Measurements from ENCODE around the gene CEP85L. TPM values are rescaled to one million over a fixed set of nuclear protein-coding genes. Genes with fewer than 3 reads are reported as not detected.

CEP85L gene
- total and polyA plus RNA-seq, 5 donors from 2014 or later: 19.3 to 96.4 (median 27.7) TPM

DNA sequence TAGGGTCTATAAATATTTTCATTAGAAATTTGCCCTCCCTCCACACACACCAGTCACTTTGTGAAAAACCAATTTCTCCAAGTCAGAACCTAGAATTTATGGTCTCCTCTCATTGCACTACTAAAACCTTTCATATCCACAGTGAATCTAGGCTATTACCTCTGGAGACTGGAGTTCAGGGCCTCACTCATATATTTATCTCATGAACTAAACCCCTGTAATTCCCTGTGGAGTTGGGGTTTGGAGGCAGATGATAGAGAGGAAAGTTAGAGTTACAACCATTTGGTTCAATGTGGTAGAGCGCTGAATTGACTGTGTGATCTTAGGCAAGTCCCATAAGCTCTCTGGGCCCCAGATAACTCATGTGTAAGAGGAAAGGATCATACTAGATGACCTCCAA is 18.2 kb upstream of the CEP85L start:
- Histone ChIP-seq H3K27ac (ENCODE audit: insufficient read depth, low read length, poor library complexity, severe bottlenecking) (no peak overlapping the region), H3K9me3 (ENCODE audit: control insufficient read depth in 2 of 2, low read length in 2 of 2) (no peaks in the 10 kb centered on the region), H3K36me3 (ENCODE audit: control insufficient read depth, insufficient read depth, low read length) (peaks cover 8% of the 10 kb centered on the region), H3K27me3 (ENCODE audit: control insufficient read depth, insufficient read depth, low read length) (no peaks in the 10 kb centered on the region), H3K4me1 (ENCODE audit: control insufficient read depth, insufficient read depth, low read length, poor library complexity, severe bottlenecking) (peaks cover 28% of the 10 kb centered on the region), H3K4me3 (ENCODE audit: low read depth, low read length) (no peak overlapping the region)
- Mint-ChIP-seq H3K4me1 (peaks cover 34 to 92% (median 64%) of the 10 kb centered on the region in 4 donors), H3K36me3 (peaks cover 17% of the 10 kb centered on the region), H3K4me3 (no peak overlapping the region), H3K27ac (peak overlapping the region in 2 of 3 donors; percentile 52 to 89), H3K9me3 (no peaks in the 10 kb centered on the region), H3K27me3 (no peaks in the 10 kb centered on the region)
- DNase-seq: no peak
- no peak for ATAC-seq (ENCODE audit: low read depth in 2 of 2)

DNA sequence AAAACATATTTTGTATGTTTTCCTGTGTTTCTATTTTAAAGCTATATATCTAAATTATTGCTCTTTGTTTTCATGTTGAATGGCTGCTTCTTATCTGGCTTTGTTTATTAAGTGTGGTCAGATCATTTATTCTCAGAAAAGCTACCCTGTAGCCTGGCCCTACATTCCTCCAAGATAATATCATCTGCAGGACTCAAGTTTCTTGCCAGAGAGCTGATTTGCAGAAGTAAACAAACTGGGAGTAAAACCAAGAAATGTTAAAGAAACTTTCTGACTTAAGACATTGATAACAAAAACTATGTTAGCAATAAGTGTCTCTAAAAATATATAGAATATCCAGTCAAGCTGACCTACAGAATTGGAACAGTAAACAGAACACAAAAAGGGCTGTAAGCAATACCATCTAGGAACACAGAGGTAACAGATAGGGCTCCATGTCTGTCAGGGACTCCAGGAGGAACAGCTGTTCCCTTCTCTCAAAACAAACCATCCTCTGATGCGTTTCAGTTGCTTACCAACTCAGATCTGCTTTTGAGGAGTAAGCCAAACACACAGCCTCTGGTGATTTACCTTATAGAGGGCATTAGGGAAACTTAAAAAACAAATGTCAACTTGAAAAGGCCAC is 17.5 kb upstream of the CEP85L start:
- H3K36me3 Mint-ChIP-seq: peaks cover 20% of the 10 kb centered on the region
- Histone ChIP-seq H3K9me3 (ENCODE audit: control insufficient read depth in 2 of 2, low read length in 2 of 2) (no peaks in the 10 kb centered on the region), H3K4me1 (ENCODE audit: control insufficient read depth, insufficient read depth, low read length, poor library complexity, severe bottlenecking) (peaks cover 35% of the 10 kb centered on the region), H3K36me3 (ENCODE audit: control insufficient read depth, insufficient read depth, low read length) (peaks cover 8% of the 10 kb centered on the region), H3K4me3 (ENCODE audit: low read depth, low read length) (peak overlapping the region; percentile 2), H3K27me3 (ENCODE audit: control insufficient read depth, insufficient read depth, low read length) (no peaks in the 10 kb centered on the region), H3K27ac (ENCODE audit: insufficient read depth, low read length, poor library complexity, severe bottlenecking) (no peak overlapping the region)
- peak overlapping the region; percentile 74 to 89 (median 81) for H3K27ac Mint-ChIP-seq
- peaks cover 41 to 93% (median 69%) of the 10 kb centered on the region in 4 donors for H3K4me1 Mint-ChIP-seq
- no peaks in the 10 kb centered on the region for H3K27me3 Mint-ChIP-seq
- H3K4me3 Mint-ChIP-seq: no peak overlapping the region
- H3K9me3 Mint-ChIP-seq: no peaks in the 10 kb centered on the region
- ATAC-seq (ENCODE audit: low read depth in 2 of 2) (no peak), DNase-seq (no peak)

DNA sequence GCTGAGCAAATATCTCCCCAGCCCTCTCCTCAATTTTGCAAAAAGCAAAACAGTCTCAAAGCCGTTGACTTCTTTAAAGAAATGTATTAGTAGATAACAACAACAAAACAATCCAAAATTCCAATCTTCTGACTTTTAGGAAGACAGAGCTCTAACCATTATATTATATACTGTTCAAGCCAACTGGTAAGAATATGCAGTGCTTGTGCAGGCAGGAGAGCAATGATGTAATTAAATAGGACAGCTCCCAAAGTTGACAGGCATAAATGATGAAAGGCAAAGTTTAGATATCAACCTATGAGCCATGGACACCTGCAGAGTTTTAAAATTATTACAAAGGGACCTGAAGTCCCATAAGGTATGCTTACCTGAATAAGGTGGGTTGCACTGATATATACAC is 16.6 kb upstream of the CEP85L start:
- no peaks in the 10 kb centered on the region for H3K27me3 ChIP-seq (ENCODE audit: control insufficient read depth, insufficient read depth, low read length)
- H3K4me3 Mint-ChIP-seq: no peak overlapping the region
- H3K4me1 ChIP-seq (ENCODE audit: control insufficient read depth, insufficient read depth, low read length, poor library complexity, severe bottlenecking): peaks cover 36% of the 10 kb centered on the region
- DNase-seq: no peak
- no peak overlapping the region for H3K4me3 ChIP-seq (ENCODE audit: low read depth, low read length)
- no peak for ATAC-seq (ENCODE audit: low read depth in 2 of 2)
- peaks cover 7% of the 10 kb centered on the region for H3K36me3 ChIP-seq (ENCODE audit: control insufficient read depth, insufficient read depth, low read length)
- H3K36me3 Mint-ChIP-seq: peaks cover 14% of the 10 kb centered on the region
- H3K27ac ChIP-seq (ENCODE audit: insufficient read depth, low read length, poor library complexity, severe bottlenecking): no peak overlapping the region
- H3K4me1 Mint-ChIP-seq: peaks cover 46 to 92% (median 64%) of the 10 kb centered on the region in 4 donors
- no peaks in the 10 kb centered on the region for H3K9me3 ChIP-seq (ENCODE audit: control insufficient read depth in 2 of 2, low read length in 2 of 2)
- peak overlapping the region; percentile 32 to 89 (median 46) for H3K27ac Mint-ChIP-seq
- H3K27me3 Mint-ChIP-seq: no peaks in the 10 kb centered on the region
- no peaks in the 10 kb centered on the region for H3K9me3 Mint-ChIP-seq

DNA sequence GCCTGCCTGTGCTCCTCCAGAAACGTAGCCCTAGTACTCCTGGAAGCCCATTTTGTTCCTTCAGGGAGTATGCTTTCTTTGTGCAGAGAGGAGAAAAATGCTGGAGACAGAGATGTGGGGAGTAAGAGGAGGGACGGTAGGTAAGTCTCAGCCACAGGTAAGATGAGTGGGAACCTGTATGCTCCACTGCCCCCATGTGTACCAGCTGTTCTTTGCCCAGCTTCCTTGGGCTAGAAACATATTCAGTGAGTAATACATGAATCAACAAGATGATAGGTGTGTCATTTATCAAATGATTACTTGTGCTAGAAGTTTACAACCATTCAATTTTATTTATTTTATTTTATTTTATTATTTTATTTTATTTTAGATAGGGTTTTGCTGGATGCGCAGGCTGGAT is 13.6 kb upstream of the CEP85L start:
- DNase-seq: no peak
- H3K4me3 ChIP-seq (ENCODE audit: low read depth, low read length): peak overlapping the region; percentile 80
- peak; percentile 72 to 79 for ATAC-seq (ENCODE audit: low read depth in 2 of 2)
- H3K36me3 ChIP-seq (ENCODE audit: control insufficient read depth, insufficient read depth, low read length): peaks cover 15% of the 10 kb centered on the region
- no peaks in the 10 kb centered on the region for H3K9me3 ChIP-seq (ENCODE audit: control insufficient read depth in 2 of 2, low read length in 2 of 2)
- Mint-ChIP-seq H3K4me1 (peaks cover 49 to 77% (median 61%) of the 10 kb centered on the region in 4 donors), H3K27ac (peak overlapping the region; percentile 86 to 96 (median 88)), H3K9me3 (no peaks in the 10 kb centered on the region), H3K27me3 (no peaks in the 10 kb centered on the region), H3K4me3 (peak overlapping the region; percentile 60 to 89 (median 88)), H3K36me3 (peaks cover 16% of the 10 kb centered on the region)
- peak overlapping the region; percentile 56 for H3K27ac ChIP-seq (ENCODE audit: insufficient read depth, low read length, poor library complexity, severe bottlenecking)
- peaks cover 38% of the 10 kb centered on the region for H3K4me1 ChIP-seq (ENCODE audit: control insufficient read depth, insufficient read depth, low read length, poor library complexity, severe bottlenecking)
- H3K27me3 ChIP-seq (ENCODE audit: control insufficient read depth, insufficient read depth, low read length): no peaks in the 10 kb centered on the region

DNA sequence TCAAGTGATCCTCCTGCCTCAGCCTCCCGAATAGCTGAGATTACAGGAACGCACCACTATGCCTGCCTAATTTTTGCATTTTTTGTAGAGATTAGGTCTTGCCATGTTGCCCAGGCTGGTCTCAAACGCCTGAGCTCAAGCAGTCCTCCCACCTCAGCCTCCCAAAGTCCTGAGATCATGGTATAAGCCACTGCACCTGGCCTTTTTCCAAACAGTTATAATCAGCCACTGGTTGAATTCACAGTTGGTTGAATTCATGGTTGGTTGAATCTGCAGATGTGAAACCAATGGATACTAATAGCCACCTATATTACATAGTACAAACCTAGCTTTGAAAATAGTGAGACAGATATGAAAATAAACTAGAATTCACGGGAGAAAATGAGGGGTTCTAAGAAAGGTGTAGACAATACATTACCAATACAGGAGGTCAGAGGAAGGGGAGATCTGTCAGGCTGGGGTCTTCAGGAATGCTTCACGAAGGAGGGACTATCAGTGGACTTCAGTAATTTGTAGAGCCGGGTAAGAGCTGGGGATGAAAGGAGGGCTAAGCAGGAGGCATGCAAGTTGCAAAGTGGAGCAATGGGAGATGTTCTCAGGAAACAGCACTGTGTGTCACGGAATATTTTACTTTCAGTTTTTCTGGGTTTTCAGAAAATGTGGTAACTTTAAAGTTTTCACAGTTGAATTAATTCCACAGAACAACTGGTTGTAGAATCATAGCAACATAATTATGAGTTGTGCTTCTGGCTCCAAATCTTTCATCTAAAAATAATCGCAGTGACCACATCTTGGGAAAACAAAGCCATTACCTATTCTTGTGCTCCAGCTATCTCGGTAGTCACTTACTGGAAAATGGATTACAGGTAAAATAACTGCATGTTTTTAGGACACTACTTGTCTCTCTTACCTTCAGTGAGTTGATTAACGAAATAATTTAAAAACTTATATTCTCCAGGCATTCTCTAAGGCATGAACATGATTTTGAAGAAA is 12.9 kb upstream of the CEP85L start:
- H3K4me1 Mint-ChIP-seq: peaks cover 48 to 77% (median 58%) of the 10 kb centered on the region in 4 donors
- Histone ChIP-seq H3K27ac (ENCODE audit: insufficient read depth, low read length, poor library complexity, severe bottlenecking) (peak overlapping the region; percentile 56), H3K4me3 (ENCODE audit: low read depth, low read length) (peak overlapping the region; percentile 80), H3K4me1 (ENCODE audit: control insufficient read depth, insufficient read depth, low read length, poor library complexity, severe bottlenecking) (peaks cover 38% of the 10 kb centered on the region), H3K36me3 (ENCODE audit: control insufficient read depth, insufficient read depth, low read length) (peaks cover 17% of the 10 kb centered on the region), H3K27me3 (ENCODE audit: control insufficient read depth, insufficient read depth, low read length) (no peaks in the 10 kb centered on the region), H3K9me3 (ENCODE audit: control insufficient read depth in 2 of 2, low read length in 2 of 2) (no peaks in the 10 kb centered on the region)
- H3K27ac Mint-ChIP-seq: peak overlapping the region; percentile 86 to 96 (median 88)
- H3K4me3 Mint-ChIP-seq: peak overlapping the region; percentile 60 to 89 (median 88)
- ATAC-seq (ENCODE audit: low read depth in 2 of 2) (no peak), DNase-seq (peak in 1 of 3 donors; percentile 28)
- no peaks in the 10 kb centered on the region for H3K9me3 Mint-ChIP-seq
- H3K27me3 Mint-ChIP-seq: no peaks in the 10 kb centered on the region
- peaks cover 17% of the 10 kb centered on the region for H3K36me3 Mint-ChIP-seq

DNA sequence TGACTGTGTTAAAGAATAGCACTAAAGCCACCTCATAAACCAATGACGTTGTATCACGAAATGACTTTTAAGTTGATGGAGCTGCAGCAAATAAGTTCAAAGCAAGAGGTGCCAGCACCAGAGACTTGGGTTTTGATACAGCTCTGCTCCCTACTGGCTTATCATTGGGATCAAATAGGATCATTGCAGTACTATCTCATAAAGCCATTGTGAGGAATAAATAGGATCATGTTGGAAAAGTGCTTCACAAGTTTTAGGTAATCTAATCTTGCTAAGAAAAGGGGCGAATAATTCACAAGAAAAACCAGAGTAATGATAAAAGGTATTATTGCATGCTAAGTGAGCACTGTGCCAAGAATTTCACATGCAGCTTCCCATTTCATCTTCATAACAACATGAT is 10.4 kb upstream of the CEP85L start:
- Histone ChIP-seq H3K36me3 (ENCODE audit: control insufficient read depth, insufficient read depth, low read length) (peaks cover 13% of the 10 kb centered on the region), H3K4me1 (ENCODE audit: control insufficient read depth, insufficient read depth, low read length, poor library complexity, severe bottlenecking) (peaks cover 42% of the 10 kb centered on the region), H3K9me3 (ENCODE audit: control insufficient read depth in 2 of 2, low read length in 2 of 2) (no peaks in the 10 kb centered on the region), H3K27ac (ENCODE audit: insufficient read depth, low read length, poor library complexity, severe bottlenecking) (no peak overlapping the region), H3K27me3 (ENCODE audit: control insufficient read depth, insufficient read depth, low read length) (no peaks in the 10 kb centered on the region), H3K4me3 (ENCODE audit: low read depth, low read length) (no peak overlapping the region)
- DNase-seq (no peak), ATAC-seq (ENCODE audit: low read depth in 2 of 2) (no peak)
- H3K4me3 Mint-ChIP-seq: peak overlapping the region in 1 of 4 donors; percentile 14
- H3K9me3 Mint-ChIP-seq: no peaks in the 10 kb centered on the region
- H3K27ac Mint-ChIP-seq: peak overlapping the region in 1 of 3 donors; percentile 2
- peaks cover 35 to 65% (median 41%) of the 10 kb centered on the region in 4 donors for H3K4me1 Mint-ChIP-seq
- H3K27me3 Mint-ChIP-seq: no peaks in the 10 kb centered on the region
- H3K36me3 Mint-ChIP-seq: peaks cover 17% of the 10 kb centered on the region

DNA sequence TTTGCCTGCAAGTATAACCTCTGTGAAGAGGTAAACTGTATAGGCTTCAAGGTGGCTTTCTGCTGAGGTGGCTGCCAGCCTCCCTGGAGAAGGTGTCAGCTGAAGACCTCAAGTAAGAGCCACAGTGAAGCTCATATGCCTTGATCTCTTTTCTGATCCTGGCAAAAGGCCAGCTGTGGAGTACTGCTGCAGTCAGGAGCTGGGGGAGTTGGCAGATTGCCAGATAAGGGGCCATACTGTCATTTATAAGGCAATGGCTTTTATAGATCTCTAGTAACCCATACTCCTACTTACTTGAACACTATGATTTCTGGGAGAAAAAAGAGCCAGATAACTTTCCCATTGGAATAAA is 8.8 kb upstream of the CEP85L start:
- Mint-ChIP-seq H3K9me3 (no peaks in the 10 kb centered on the region), H3K4me1 (peaks cover 33 to 65% (median 43%) of the 10 kb centered on the region in 4 donors), H3K27ac (peak overlapping the region; percentile 72 to 92 (median 74)), H3K36me3 (peaks cover 17% of the 10 kb centered on the region), H3K27me3 (no peaks in the 10 kb centered on the region), H3K4me3 (no peak overlapping the region)
- H3K4me3 ChIP-seq (ENCODE audit: low read depth, low read length): no peak overlapping the region
- ATAC-seq (ENCODE audit: low read depth in 2 of 2): no peak
- H3K27me3 ChIP-seq (ENCODE audit: control insufficient read depth, insufficient read depth, low read length): no peaks in the 10 kb centered on the region
- peaks cover 44% of the 10 kb centered on the region for H3K4me1 ChIP-seq (ENCODE audit: control insufficient read depth, insufficient read depth, low read length, poor library complexity, severe bottlenecking)
- peak overlapping the region; percentile 37 for H3K27ac ChIP-seq (ENCODE audit: insufficient read depth, low read length, poor library complexity, severe bottlenecking)
- peak in 2 of 3 donors; percentile 42 to 52 for DNase-seq
- H3K36me3 ChIP-seq (ENCODE audit: control insufficient read depth, insufficient read depth, low read length): peaks cover 14% of the 10 kb centered on the region
- H3K9me3 ChIP-seq (ENCODE audit: control insufficient read depth in 2 of 2, low read length in 2 of 2): no peaks in the 10 kb centered on the region
